RKO (cell line): ENCODE data around the gene TOM1.

Source experiments
- DNase-seq: peaks from one replicate; pipeline ENCODE4 v3.0.0-alpha.2; 2016; ENCODE audit warnings: low spot score

The TOM1 gene

DNA sequence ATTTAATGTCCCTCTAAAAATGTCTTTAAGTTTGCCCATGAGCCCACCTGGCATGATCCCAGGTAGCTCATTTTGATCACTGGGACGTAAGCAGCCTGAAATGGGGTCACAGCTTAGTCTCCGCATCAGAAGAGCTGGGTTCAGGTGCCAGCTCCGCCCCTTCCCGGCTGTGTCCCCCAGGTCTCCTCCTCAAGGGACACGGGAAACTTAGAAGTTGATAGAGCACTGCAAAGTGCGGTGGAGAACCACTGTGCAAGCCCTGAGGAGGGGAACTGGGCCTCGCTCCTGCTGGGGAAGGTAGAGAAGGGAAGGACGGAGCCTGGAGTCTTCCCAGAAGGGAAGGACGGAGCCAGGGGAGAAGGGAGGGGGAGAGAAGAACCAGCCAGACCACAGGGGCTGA is 7.7 kb downstream of the TOM1 start:
- DNase-seq = no peak

DNA sequence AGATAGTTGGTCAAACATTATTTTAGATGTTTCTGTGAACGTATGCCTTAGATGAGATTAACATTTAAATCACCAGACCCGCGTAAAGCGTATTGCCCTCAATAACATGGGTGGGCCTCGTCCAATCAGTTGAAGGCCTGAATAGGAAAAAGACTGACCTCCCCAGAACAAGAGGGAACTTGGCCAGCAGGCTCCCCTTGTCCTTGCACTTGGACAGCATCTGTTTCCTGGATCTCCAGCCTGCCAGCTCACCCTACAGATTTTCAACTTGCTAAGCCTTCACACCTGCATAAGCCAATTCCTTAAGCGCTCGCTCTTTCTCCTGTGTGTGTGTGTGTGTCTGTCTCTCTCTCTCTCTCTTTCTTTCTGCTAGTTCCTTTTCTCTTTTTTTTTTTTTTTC is 8.2 kb downstream of the TOM1 start:
- no peak for DNase-seq

DNA sequence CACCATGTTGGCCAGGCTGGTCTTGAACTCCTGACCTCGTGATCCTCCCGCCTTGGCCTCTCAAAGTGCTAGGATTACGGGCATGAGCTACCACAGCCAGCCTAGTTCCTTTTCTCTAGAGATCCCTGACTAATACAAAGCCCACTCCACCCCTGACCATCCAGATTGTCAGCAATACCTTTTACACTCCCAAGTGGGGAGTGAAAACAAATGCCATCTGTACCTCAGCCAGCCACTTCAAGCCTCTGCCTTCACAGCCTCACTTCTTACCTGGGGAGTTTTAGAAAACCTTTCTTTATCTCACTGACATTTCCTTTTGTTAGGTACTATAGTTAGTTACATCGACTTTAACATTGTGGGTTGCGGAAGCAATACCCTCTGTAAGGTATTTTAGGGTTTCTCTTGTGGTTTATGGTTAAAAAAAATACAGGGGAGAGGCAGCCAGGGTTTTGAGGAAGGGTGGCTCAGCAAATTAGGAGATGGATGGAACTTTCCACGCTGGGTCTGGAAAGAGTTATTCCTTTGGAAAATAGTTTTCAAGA is 8.9 kb downstream of the TOM1 start:
- no peak for DNase-seq

DNA sequence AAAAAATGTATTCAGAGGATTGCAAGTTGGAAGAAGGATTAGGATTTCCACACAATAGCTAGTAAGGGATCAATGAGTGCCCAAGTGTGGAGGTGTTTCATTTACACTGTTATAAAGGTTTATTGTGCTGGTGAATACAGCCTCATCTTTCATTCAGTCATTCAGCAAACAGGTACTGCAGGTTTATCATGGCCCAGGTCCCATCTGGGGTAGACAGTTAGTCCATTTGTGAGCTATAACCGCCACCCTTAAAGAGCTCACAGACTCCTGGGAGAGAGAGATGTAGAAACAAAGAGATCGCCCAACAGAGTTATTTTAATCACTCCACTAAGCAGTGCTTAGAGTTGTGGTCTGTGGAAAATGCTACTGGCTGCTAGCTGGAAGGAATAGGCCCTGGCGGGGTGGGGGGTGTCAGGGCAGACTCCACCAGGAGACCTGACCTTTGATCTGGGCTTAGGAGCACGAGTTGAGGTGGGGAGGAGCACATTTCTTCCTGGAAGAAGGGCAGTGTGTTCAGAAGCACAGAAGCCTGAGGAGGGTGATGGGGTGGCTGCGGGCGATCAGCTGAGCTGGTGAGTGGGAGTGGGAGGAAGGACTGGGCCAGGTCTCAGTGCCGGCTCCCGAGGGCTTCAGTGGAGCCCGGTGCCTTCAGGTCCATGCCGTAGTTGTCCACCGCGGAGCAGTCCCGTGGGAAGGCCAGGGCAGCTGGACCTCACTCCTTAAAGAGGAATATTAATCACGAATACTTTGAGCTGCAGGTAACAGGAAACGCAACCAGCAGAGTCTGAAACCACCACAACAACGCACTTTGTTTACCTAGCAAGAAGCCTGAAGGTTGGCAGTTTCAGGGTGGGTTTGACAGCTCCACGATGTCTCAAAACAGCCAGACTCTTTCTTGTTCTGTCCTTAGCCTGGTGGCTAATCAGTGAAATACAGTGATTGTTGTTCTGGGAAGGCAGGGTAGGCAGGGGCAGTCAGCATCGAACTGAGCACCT is 11.2 kb downstream of the TOM1 start:
- DNase-seq = no peak

DNA sequence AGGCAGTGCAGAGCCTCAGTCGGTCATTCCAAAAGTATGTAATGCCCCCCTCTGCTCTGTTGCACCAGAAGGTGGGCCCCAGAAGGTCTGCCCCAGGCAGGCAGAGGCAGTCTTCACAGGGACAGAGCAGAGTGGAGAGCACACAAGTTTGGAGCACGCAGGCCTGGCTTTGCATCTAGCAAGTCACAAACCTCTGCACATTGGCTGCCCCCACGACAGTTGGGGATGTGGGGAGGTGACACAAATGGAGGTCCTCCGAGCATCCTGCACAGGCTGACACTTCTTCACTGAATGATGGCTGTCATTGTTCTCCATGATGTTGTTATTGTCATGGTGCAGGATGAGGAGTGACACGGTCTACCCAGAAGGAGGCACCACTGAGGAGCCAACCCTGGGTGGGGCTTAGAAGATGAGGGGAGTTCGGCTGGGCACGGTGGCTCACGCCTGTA is 11.9 kb downstream of the TOM1 start:
- DNase-seq = no peak

DNA sequence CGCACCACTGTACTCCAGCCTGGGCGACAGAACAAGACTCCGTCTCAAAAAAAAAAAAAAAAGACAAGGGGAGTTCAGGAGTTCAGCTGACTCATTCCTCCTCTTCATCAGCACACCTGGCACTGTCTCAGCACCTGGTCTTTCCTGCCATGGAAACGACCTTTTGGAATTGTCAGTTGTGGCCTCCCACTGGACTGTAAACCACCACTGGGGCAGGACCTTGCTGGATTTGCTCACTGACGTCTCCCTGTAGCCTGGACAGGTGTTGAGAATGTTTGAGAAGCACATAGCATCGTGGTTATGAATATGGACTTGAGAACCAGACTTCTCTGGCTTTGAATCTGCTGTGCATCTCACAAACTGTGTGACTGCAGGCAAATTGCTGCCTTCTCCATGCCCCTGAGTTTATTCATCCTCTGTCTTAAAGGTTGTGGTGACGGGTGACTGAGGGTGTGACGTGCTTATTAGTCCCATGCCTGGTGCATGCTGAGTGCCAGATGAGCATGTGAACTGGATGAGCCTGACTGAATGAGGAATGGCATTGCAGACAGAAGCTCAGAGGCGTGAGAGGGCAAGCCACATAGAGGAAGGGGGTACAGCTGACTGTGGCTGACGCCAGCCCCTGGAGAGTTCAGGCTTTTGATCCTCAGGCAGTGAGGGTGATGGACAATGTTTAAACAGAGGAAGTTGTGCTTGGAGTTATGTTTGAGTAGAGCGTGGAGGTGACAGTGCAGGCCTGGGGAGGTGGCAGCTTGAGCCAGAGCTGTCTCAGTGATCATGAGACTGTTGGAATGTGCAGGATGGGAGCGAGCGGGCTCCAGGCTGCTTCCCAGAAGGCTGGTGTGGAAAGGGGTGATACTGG is 12.7 kb downstream of the TOM1 start:
- DNase-seq = no peak

DNA sequence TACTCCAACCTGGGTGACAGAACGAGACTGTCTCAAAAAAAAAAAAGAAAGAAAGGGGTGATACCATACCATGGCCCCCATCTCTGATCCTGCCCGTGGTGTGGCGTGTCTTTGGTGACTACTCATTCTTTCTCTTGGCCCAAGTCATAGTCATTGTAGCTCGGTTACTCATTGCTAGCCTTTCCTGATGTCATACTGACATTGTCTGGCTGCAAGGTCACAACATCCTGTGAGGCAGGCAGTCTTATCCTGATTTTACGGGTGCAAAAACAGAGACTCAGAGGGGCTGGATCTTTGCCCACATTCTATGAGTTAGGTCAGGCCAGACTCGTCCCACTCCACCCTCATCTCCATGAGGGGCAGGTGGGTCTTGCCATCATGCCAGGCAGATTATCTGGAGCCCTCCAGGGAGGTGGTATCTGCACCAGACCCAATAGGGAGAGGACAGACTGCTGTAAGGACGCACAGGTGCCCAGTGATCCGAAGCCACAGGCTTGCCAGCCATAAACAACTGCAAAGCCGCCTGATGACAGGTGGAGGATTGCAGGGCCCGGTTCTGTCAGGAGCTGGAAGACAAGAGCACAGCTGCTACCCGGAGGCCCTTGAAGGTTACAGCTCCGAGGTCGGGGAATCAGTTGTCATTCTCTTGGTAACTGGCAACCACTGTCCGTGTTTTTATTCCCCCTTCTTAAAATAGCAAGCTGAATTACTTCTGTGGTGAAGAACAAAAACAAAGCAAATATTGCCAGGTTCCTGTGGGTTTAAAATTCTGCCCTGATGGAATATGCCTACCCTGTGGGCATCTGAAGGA is 13.8 kb downstream of the TOM1 start:
- DNase-seq = peak; percentile 87

DNA sequence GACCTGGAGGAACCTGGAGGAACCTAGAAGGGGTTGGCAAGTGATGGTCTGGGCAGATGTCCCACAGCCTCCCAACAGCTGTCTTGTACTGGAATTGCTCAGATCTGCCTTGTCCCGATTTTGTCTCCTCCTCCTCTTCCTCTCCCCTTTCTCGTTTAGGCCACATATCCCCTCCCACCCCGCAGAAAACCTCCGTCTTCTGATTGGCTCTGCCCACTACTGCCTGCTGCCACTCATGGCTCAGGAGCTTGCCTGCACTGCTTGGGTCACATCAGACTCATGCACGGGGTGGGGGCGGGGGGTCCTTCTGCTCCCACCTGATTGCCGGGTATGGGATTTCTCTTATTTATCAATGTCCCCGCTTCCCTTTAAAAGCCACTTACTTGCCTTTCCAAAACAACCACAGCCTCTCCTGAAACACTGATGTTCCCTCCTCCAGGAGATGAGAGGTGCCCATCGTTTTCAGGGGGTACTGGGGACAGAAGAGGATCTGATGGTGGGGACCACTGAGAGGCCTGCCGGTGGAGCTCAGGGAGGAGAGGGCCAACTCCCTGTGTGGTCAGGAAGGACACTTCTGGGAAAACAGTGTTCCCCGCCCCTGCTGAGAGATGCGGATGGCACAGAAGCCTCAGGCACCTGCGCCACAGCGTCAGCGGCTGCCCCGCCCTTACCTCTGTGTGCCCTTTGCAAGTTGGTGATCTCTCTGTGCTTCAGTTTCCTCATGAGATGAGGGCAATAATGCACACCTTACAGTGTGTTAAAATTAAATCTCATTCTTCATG is 14.7 kb downstream of the TOM1 start:
- DNase-seq = no peak

DNA sequence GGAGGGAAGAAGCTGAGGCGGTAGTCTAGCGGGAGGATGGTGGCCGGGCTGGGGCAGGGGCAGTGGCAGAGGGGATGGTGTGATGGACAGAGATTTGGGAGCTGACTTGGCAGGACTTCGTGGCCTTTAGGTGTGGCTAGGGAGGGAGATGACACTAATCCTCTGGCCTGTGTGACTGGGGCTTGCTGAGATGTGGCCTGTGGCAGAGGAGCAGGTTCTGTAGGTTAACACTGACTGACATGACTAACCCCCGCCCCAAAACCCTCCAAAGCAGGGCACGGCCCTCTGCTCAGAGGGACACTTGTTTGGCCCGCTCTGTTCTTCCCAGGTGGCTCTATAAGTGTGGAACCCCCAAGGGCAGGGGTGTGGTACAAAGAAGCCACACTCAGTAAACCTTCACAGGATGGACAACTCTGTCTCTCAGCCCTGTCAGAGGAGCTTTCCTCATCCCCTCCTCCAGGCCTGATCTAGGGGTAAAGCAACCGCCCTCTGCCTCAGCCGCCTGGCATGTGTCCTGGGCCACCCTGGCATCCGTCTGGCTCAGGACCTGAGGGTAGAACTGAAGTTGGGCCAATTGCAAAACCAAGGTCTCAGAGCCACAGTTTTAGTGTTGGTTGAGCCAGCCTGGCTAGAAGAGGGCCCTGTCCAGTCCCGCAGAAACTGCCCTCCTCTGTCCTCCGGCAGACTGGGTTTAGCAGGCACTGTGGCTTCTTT is 15.6 kb downstream of the TOM1 start:
- no peak for DNase-seq

DNA sequence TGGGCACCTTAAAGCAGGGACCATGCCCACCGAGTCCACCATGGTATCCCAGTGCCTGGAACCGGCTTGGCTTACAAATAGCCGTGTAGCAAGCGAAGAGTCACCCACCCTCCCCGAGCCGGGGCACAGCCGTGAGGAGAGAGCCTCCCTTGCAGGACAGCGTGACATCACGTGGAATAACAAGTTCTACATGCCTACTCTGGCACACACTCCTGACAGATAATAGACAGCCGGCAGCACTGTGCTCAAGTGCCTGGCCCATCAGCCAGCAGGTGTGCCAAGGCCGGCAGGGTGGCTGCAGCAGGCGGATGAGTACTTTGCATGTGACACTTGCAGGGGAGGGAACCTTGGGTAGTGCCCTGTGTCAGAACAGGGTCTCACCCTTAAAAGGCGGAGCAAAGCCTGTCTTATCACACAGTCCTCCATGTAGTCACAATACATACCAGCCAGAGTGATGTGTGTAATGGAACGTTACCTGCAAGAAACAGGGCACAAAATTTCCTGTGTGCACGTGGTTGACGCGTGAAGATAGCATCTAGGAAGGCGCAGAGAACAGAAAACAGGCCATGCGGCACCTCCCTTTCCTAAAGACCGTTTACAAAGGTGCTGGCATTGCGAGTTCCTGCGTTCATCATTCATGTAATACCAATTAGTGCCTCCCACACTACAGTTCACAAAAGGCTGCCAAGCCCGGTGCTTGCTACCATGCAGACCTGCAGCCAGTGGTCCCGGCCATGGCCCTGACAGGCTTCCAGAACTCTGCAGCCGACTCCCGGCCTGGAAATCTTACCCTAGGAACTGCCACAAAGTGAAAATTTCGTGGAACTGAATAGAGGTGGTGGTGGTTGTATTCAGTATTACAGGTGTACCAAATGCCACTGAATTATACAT is 16.4 kb downstream of the TOM1 start:
- DNase-seq = no peak

DNA sequence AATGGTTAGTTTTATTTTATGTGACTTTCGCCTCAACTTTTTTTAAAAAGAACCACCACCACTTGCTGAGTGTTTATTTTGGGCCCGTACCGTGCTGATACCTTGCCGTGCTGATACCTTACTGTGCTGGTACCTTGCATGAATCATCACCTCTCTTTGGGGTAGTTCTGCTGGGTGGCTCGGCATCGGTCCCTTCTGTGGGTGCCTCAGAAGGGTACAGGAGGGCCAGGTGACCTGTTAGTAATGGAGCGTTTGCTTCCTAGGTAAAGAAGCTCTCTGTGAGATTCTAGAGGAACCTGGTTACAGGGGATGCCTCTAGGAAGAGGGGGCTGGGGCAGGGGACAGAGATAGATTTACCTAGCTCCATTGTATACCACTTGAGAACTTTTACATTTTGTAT is 17.1 kb downstream of the TOM1 start:
- DNase-seq = no peak

DNA sequence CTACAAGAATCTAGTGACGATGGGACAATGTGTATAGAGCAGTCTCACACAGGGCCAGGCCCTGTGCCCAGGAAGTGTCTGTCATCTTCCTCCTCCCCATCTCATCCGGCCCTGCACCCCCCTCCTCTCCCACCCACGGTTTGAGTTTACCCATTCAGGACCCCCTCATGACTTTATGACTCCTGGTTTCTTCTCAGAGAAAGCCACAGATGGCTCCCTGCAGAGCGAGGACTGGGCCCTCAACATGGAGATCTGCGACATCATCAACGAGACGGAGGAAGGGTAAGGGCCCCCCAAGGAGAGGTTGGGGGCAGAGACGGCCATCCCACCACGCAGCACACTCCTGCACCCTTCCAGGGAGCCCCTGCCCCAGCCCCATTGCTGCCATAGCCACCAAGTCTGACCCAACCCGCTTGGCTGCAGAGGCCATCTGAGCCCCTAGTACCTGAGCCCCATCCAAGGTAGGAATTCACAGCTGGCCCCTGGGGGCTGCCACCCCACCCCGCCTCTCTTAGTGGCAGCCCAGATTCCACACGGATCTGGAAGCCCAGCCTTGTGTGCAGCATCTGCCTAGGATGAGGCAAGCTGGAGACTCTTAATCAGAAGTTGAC is 18.1 kb downstream of the TOM1 start:
- no peak for DNase-seq

DNA sequence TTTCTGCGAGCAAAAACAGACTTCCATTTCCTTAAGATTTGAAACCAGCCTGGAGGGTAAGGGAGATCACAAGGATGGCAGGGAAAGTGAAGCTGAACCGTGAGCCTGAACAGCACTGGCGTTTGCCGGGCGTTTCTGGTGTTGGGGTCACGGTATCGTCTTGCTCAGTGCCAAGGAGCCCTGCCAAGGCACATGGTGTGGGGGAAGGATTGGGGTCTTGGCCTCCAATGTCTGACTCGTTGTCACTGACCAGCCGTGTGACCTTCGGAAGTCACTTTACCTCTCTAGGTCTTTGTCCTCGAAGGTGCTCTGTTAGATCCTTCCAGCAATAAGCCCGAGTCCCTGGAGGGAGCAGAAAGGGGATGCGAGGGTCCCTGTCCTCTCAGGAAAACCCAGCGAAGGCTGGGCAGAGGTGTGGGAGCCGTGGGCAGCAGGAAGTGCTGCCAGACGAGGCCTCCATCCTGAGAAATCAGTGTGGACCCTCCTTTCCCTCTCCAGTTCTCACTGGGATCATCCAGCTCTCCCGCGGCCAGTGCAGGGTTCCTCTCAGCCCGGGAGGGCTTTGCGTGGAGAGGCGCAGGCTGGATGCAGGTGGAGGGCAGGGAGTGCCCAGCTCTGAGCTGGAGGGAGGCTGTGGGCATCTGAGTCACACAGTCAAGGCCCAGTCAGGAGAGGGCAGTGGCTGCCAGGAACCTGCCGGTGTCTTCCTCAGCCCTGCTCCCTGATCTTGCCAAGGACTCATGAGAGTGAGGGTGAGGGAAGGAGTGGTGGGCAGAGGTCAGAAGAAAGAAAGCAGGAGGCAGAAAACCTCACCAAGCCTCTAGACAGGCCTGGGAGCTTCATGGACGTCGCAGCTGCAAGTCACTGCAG is 18.9 kb downstream of the TOM1 start:
- no peak for DNase-seq

DNA sequence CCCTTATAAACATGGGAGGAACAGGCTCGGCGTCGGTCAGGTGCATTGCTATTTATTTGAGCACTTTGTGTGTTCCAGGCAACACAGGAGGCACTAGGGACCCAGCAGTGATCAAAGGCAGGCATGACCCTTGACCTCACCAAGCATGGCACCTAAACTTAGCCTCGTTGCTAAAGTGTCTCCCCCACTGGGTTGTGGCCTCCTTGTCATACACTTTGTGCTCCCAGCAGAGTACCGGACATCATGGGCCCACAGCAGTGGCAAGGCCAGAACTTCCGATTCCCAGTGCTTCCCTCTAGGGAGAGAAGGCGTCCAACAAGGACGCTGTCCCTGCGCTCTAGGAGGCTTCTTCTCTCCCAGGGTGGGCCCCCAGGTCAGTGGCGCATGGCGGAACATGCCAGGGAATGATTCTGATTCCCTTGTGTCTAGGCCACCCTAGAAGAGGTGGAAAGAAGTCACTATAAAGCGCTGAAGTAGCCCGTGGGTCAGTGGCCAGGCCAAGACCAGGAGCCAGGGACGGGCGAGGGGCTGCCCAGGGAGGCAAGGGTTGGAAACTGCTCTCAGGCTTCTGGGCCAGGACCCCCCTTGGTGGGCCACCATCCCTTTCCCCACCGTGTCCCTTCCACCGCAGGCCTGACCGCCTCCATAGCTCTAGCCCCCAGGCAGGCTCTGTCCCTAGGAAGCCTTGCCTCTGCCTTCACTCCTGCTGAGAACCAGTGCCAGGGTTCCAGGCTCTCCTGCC is 19.7 kb downstream of the TOM1 start:
- DNase-seq = no peak

DNA sequence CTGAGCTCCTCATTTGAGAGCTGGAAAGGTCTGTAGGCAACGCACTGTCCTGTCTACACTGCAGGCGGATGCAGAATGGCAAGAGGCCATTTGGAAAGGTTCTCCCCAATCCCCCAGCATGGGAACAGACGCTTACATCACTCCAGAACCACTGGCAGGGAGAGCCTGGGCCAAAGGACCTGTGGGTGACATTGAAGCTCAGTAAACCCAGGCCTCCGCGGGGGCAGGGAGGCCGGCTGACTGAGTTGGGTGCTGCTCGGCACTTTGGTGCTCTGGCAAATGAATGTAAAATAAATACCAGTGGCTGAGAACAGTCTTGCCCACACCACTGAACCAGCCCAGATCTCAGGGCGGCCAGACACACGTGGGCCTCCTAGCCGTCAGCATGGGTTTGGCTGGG is 22.4 kb downstream of the TOM1 start:
- DNase-seq = no peak

DNA sequence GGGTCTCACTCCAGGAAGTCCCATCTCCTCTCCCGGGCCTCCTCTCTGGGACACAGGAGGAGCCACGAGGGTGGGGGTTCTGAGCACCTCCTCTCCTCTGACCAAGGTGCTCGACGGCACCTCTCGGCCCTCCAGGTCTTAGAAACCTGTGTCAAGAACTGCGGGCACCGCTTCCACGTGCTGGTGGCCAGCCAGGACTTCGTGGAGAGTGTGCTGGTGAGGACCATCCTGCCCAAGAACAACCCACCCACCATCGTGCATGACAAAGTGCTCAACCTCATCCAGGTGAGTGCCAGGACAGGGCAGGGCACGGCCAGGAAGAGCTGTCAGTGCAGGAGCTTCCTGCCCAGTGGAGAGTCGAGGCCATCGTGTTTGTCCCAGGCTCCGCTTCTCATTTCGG is 23.2 kb downstream of the TOM1 start:
- DNase-seq = no peak

DNA sequence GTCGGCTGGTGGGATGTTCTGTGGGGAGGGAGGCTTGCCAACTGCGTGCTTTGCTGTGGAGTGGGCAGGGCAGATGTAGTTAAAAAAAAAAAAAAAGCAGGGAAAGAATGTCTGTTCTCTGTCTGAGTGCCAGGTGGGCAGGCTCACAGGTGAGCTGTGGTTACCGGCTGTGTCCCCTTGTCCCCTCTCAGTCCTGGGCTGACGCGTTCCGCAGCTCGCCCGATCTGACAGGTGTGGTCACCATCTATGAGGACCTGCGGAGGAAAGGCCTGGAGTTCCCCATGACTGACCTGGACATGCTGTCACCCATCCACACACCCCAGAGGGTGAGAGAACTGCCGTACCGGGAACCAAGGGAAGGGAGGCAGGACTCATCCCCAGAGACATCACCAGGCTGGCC is 23.6 kb downstream of the TOM1 start:
- no peak for DNase-seq
